GM19397 (cell line): ENCODE data around the gene STAT4.
"Not testable (repeated sequence)": the region's sequence is repeated elsewhere in the genome, so short reads cannot be mapped to it uniquely, and the experiment has no call there.

ENCODE experiments used
- ATAC-seq: cut with Tn5 transposase; IDR thresholded peaks from one replicate; pipeline ENCODE4 v1.9.1; 2021; ENCODE audit warnings: mild to moderate bottlenecking, moderate library complexity; ENCODE audit not compliant: unreplicated experiment

STAT4 gene

DNA sequence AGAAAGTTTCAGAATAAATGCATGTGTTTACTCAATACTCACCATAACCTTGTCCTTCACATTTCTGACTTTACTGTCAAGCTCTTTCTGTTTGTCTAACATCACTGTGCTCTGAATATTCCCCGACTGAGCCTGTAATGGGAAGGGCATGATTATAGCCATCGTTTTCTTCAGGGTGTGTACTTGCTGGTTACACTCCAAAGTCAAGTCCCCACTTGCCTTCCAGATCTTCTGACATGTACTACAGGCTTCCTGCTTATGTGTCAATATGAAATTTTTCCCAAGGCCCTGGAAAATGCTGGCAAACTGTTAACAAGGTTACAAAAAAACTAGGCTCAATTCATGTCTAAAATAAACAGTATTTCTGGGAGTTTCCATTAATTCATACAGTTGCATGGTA is 149.8 kb downstream of the STAT4 start:
- no peak for ATAC-seq

DNA sequence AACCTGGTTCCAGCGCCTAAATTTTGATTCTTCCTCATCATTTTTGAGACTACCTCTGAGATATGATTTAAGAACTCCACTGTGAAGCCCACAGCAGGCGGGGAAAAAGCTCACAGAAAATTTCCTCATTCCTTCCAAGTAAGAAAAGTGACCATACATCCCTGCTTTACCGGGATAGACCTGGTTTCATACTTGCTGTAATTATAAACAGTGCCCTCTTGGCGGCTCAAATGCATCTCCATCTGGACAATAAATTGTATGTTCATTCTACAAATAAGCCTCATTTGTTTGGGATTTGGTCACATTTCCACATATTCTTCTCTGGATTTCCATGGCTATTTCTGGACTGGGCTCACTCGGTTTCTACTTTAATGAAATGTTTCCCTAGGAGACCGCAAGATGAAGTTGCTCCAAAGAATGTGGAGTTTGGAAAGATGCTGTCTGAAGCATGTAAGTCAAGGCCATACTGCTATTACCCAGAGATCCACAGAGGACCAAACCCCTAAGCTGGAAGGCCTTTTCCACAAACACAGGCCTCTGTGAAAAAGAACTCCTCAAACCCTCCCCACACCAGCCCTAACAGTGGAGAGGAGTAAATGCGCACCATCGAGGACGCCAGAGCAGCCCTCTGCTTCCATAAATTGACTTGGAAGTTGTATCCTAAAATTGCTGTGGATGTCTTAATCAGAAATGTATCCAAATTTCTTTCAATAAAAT is 150.7 kb downstream of the STAT4 start:
- no peak for ATAC-seq

DNA sequence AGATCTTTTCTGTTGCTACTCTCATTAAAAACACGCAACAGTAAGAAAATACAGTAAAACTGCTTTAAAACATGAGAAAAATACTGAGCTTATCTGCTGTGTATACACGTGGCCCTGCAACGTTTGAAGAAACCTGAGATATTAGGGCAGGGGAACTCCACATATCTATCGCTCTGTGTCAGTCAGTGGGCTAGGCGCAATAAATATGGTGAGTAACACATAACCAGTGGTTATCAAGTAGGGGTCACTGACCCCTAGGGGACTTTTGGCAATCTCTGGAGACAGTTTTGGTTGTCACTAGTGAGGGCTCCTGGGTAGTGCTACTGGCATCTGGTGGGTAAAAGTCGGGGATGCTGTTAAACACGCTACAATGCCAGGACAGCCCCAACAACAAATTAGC is 151.7 kb downstream of the STAT4 start:
- ATAC-seq, result no peak

DNA sequence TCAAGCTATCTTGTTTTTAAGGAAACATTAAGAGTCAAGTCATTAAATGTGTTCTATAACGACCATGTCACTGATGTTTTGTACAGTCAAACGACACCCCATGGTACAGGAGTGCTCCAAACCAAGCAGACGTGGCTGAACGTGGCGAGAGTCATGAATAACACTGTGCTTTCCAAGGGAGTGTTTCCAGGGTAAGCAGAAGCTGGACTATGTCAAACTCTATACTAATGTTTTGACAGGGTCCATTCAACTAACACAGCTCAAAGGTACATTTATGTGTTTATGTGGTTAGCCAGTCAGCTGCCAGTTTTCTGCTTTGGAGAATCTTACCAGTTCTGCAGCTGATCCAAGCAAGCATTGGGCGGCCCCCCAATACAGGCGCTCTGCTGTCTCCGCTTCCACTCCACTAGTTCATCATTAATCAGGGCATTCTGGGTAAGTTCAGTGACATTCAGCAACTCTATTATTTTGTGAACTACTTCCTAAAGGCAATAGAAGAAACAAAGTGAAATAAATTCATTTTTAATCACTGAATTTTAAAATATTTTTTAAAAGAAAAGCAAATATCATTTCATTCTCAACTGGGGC is 153.2 kb downstream of the STAT4 start:
- no peak for ATAC-seq

DNA sequence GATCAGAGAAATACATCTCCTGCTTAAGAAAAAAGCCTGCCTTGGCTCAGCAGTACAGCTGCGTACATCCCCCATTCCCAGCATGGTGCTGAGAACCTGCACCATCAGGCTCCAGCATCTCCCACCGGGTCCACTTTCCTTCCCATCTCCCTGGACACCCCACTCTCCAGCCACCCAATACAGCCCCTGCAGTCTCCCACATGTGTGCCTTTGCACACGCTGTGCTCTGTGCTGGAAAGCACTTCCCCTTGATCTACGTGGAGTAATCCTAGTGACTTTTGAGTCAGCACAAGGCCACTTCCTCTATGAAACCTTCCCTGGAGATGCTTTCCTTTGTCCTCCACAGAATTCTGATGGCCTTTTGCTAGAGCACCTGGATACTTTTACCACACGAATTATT is 153.8 kb downstream of the STAT4 start:
- ATAC-seq, result no peak

DNA sequence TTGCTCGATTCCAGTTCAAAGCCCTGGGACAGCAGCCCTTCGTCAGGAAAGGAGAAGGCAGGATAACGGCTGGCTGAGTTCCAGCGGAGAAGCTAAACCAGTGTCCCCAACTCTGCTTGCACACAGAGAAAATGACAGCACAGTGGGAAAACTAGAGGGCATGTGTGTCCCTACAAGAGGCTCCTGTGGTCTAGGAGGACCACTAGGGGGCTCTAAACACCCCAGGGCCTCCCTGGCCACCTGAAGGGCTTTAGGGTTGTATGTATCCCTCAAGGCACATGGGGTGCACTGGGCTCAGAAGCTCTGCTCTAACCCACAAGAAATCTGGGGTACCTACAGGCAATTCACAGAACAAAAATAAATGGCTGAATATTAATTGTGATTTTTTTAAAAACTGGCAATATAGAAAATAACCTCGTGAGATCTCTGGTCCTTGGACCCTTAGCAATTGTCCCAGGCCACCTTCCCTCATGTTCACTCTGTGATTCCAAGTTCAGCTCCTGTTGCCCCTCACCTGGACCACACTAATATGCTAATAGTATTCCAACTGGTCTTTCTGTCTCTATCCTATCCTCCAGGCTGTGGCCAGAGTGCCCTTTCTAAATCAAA is 154.4 kb downstream of the STAT4 start:
- ATAC-seq, result no peak

DNA sequence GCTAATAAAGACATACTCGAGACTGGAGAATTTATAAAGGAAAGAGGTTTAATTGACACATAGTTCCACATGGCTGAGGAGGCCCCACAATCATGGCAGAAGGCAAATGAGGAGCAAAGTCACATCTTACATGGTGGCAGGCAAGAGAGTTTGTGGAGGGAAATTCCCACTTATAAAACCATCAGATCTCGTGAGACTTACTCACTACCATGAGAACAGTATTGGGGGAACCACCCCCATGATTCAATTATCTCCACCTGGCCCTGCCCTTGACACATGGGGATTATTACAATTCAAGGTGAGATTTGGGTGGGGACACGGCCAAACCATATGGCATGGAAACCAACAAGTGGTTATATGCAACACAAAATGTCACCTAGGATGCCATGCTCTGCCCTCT is 155.5 kb downstream of the STAT4 start:
- not testable (repeated sequence) for ATAC-seq

DNA sequence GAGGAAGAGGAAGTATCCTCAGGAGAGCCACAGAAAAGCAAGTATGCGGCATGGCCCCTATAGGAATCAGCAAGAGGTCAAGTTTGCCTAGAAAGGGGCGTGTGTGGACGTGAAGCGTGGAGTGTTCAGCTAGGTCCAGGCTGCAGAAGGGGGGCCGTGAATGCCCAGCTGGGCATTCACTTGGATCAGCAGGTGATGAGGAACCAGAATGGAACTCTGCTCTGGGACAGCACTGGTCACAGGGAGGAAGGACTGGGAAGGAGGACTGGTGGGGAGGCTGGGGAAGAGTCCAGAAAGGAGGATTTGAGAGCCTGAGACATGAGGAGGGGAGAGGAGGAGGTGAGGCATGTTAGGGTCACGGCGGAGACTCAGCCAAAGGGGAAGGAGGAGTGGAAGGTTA is 156.6 kb downstream of the STAT4 start:
- ATAC-seq, result no peak

DNA sequence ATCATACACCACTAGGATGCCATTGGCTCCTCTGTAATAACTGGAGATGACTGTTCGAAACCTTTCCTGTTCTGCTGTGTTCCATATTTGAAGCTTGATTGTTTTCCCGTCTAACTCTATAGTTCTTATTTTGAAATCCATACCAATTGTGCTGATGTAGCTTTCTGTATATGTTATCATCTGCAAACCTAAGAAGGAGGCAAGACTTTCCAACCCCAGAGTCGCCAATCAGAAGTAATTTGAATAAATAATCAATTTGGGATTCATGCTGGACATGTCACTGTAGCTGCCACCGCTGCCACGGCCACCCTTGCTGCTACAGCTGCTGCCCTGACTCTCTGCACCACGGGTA is 157.5 kb downstream of the STAT4 start:
- ATAC-seq, result no peak

DNA sequence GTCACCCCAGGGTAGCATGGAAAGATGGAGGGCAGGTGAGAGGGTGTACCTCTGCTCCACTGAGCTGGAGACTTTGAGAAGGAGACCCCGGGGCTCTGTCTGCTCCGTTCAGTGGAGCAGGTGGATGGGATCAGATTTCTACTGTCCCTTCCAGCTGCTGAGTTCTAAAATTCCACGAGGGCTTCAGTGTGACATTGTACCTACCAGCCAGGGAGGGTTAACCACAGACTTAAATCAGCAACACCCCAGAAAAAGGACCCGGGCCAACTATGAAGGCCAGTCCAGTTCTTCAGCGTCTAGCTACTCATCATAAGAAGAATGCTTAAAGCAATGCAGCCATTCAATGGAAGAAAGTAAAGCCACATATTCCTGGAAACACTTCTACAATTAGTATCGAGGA is 160.7 kb downstream of the STAT4 start:
- ATAC-seq, result no peak

DNA sequence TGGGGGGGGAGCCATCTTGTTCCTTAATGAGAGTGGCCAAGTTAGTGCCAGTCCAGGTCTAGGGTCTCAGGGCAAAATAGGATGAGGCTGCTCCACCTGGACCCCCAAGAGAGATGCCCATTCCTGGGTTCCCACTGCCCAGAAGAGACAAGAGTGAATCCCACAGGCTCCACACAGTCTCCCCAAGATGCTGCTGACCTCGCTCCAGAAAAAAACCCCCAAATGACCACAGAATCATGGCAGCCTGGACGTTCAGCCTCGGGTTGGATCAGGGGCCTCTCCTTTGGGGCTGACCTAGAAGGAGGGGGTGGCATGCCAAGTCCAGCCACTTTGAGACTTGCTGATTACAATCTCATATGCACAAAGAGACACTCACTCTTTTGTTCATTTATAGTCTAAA is 161.9 kb downstream of the STAT4 start:
- ATAC-seq, result no peak

DNA sequence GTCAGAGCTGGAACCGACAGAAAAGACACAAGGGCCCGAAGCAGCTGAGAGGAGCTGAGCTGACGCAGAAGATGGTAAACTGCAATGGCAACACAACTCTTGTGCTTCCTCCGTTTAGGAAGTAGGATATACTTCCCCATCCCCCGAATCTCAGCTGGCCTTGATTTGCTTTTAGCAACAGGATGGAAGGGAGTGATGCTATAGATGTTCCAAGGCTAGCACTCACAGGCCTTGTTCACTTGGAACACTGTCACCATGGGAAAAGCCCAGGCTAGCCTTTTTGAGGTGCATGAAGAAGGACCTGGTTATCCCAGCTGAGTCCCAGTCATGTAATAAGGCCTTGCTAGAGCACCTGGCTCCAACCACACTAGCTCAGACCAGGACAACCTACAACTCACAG is 162.9 kb downstream of the STAT4 start:
- ATAC-seq, result no peak

DNA sequence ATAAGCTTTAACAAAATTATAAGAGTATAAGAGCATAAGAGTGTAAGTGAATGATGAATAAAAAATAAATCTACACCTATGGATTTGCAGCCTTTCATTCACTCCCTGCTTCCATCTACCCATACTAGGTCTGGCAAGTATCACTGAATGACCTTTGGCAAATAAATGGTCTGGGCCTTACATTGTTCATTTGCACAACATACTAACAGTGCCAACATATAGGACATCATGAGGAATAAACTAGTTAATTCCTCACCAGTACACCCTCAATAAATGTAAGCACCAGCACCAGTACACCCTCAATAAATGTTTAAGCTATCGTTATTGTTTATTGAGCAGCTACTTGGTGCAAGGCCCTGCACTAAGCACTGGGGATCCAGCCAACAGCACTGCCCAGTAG is 163.7 kb downstream of the STAT4 start:
- ATAC-seq, result no peak

DNA sequence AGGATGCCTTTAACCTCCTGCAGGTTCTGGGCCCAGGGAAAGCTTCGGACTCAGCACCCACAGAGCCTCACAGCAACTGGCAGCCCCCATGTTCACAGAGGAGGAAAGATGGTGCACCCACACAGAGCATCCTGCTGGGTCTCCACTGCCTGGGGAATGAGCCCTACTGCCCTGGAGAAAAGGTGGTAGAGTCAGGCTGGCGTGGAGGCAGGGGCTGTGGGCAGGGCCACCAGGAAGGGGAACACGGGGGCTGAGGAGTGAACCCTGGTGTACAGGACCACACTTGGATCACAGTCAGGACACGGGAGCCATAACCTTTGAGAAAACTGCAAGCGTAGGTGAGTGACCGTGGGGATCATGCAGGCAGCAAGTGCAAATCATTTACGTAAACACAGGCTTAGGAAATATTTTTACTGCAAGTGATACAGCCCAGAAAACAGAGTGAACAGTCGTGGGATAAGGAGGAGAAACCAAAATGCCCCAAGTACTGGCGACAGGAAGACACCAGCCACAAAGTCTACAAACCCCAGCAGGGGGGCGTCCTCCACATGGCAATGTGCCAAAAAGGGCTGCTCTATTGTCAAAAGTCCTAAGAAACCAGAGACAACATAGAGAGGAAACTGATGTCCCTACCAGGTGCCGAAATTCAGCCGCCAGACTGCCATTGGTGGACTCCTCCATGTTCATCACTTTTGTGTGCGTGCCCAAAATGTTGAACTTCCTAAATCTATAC is 164.4 kb downstream of the STAT4 start:
- ATAC-seq, result no peak

DNA sequence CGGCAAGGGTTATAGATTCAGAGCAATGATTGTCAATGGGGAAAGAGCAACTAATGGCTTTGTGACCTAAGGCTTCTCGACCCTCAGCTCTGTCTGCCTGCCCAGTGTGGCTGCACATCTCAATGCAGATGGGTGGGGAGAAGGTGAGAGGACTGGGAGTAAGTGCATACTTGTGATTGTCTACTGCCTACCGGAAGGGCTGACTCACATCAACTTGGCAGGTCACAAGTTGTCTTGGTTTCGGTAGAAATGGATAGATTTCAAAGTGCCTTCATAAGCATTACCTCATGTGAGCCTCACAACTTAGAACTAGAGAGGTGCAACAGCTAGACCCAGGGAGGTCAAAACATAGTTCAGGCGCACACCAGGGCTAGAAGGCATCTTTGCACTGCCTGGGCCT is 166.2 kb downstream of the STAT4 start:
- ATAC-seq, result no peak

DNA sequence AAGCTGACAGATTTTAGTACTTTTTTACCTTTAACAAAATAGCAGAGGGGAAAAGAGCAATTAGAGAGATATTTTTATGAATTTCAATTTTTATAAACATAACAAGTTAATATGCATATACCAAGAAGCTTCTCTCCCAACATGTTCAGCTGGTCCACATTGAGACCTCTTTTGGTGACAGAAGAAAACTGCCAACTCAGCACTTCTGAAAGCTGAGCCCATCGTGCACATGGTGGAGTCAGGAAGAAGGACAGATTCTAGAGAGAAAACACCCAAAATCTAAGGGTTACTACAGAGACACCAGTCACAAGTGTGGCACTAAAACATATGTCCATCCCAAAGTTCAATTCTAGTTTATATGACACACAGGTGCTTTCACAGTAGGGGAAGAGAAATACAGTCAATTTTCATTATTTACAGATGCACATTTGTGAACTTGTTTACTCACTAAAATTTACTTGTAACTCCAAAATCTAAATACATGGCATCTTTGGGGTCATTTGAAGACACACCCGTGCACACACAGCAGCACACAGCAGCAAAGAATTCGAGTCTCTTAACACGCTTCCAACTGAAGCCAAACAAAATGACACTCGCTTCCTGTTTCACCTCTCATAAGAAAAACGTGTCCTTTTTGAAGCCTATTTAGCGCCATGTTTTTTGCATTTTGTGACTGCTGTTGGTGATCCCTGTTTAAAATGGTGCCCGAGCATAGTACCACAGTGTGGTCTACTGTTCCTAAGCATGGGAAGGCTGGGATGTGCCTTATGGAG is 168.3 kb downstream of the STAT4 start:
- no peak for ATAC-seq

DNA sequence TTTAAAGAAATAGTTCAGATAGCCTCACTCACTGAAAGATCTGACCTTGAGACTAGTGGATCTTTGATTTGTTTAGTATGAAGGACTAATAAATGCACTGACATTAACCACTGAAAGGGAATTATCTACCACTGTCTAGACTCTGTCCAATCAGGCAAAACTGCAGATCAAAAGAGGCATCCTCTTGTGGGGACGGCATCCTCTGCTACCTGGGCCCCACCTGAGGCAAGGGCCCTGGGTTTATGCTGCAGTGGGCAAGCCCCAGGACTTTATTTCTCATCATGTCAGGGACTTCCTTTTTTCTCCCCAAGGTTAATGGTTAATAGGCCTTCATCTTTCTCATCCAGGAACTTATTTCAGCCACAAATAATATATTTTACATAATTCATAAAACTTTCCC is 169.1 kb downstream of the STAT4 start:
- no peak for ATAC-seq

DNA sequence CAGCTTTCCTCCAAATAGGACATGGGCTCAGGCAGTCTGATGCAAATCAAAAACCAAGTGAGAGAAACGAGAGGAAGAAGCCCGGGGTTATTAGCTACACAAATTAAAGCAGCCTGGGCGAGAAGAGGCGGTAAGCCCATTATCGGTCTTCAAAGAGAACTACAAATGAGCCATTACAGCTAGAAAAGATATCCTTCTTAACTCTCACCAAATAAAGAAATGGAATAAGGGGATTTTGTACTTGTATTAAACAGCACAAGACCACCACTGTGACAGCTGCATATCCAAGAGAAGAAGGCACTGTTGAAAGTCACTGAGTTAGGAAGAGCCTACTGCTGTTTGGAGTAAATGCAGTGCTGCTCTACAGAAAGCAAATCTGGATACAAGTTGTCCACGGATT is 169.5 kb downstream of the STAT4 start:
- no peak for ATAC-seq

DNA sequence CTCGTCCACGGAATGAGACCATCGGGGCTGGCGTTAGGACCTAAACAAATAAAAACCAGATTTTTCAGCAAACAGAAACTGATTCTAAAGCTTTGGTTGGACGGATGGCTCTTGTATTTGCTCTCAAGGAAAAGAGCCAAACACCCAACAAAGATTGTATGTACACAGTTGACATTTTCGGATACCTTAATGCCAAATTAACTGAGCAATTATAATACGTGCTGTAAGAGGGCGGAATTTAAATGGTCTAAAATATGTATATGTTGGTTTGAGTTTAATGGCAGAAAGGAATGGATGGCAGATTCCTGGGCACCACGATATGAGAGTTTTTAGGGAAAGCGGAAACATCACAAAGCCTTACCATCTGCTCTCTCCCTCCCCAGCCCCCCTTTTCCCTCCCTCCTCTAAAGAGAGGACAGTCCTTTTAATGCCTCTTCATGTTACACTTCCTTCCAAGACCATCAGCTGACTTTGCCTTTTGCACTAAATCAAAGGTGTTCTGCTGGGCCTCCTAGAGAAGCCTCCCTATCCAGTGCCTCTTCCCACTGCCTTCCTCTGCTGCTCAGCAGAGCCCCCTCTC is 170.1 kb downstream of the STAT4 start:
- no peak for ATAC-seq

DNA sequence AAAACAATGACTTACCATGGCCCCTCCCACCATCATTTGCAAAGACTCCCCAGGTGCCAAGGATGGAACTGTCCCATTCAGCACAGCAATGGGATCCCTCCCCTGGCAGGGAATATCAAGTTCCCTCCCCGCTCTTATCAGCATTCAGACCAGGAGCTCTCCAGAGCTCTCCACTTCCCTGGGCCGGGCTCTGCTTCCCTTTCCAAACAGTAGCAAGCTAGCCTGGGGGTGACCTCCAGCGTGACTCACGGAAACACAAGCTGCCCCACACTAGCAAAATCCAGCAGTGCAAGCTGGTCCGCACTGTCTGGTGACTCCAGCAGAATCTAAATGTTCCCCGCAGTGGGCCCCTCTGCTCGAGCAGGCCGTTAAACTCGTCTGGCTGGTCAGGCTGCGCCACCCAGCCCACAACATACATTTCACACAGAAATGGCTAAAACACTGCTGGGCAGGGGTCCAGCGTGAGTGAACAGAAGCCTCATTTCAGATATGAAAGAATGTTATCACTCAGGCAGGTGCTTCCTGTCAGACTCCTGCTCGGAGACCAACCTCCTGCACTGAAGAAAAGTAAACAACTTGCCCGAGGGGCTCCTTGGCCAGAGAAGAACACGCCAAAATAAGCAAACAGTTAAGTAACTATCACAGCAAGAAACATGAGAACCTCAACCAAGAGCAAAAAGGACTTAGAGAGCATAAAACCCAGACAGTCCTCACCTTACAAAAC is 170.7 kb downstream of the STAT4 start:
- no peak for ATAC-seq
